Esophagus muscularis mucosa (tissue), 4 donors: ENCODE measurements around the gene ACTBL2.

Experiments
- EP300 ChIP-seq: sonication (generic); formaldehyde crosslinking; IDR thresholded peaks from one replicate; pipeline ENCODE4 v1.6.1; 2017; ENCODE audit warnings: antibody characterized with exemption
- POLR2A ChIP-seq: fragments of 450-650 bp; IDR thresholded peaks from one replicate; pipeline ENCODE4 v1.6.1; 2017; ENCODE audit warnings: antibody characterized with exemption, moderate library complexity, mild to moderate bottlenecking, low read depth
- POLR2AphosphoS5 ChIP-seq, 2 donors: sonication (generic); formaldehyde crosslinking; IDR thresholded peaks; one replicate each; pipeline ENCODE4 v1.6.1; 2017; ENCODE audit warnings: antibody characterized with exemption in 2 of 2
- TF ChIP-seq, protein P1 (sequence below), 3 experiments: fragments of 200-600 bp in 2 of 3; fragments of 450-650 bp in 1 of 3; sonication (generic) in 2 of 3; IDR thresholded peaks; one replicate each; pipeline ENCODE4 v1.5.1; 2017 to 2019; ENCODE audit warnings: antibody characterized with exemption in 3 of 3, mild to moderate bottlenecking in 2 of 3, moderate library complexity in 1 of 3

DNA sequence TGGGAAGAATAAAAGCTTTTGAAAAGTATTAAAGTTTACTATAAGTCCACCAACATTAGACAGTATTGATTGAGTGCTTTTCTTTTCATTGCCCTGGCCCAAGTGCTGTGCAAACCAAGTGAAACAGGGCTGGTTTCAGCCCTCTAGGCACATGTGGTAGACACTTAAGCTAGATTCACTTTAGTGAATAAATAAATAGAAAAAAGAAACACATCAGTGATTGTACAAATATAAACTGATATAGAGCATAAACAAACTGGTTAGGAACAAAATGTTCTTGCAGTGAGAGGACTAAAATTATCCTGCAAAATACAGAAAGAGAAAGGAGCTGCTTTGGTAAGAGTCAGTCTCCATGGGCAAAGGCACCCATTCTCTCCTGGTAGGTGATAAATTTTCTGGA is 29.7 kb downstream of the ACTBL2 start:
- TF ChIP-seq, protein P1, sequence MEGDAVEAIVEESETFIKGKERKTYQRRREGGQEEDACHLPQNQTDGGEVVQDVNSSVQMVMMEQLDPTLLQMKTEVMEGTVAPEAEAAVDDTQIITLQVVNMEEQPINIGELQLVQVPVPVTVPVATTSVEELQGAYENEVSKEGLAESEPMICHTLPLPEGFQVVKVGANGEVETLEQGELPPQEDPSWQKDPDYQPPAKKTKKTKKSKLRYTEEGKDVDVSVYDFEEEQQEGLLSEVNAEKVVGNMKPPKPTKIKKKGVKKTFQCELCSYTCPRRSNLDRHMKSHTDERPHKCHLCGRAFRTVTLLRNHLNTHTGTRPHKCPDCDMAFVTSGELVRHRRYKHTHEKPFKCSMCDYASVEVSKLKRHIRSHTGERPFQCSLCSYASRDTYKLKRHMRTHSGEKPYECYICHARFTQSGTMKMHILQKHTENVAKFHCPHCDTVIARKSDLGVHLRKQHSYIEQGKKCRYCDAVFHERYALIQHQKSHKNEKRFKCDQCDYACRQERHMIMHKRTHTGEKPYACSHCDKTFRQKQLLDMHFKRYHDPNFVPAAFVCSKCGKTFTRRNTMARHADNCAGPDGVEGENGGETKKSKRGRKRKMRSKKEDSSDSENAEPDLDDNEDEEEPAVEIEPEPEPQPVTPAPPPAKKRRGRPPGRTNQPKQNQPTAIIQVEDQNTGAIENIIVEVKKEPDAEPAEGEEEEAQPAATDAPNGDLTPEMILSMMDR (IDR thresholded peaks at IDR 0.05) = no peak
- TF ChIP-seq POLR2A (no peak), POLR2AphosphoS5 (IDR thresholded peaks at IDR 0.05) (no peak), EP300 (no peak)
